Esophagus muscularis mucosa (tissue), 4 donors: Measurements from ENCODE around the gene PDIA2.

ENCODE experiments used
- EP300 ChIP-seq: sonication (generic); formaldehyde crosslinking; IDR thresholded peaks from one replicate; pipeline ENCODE4 v1.6.1; 2017; ENCODE audit warnings: antibody characterized with exemption
- POLR2A ChIP-seq: fragments of 450-650 bp; IDR thresholded peaks from one replicate; pipeline ENCODE4 v1.6.1; 2017; ENCODE audit warnings: antibody characterized with exemption, moderate library complexity, mild to moderate bottlenecking, low read depth
- TF ChIP-seq, protein P1 (sequence below), 3 experiments: fragments of 200-600 bp in 2 of 3; fragments of 450-650 bp in 1 of 3; sonication (generic) in 2 of 3; IDR thresholded peaks; one replicate each; pipeline ENCODE4 v1.5.1; 2017 to 2019; ENCODE audit warnings: antibody characterized with exemption in 3 of 3, mild to moderate bottlenecking in 2 of 3, moderate library complexity in 1 of 3

DNA sequence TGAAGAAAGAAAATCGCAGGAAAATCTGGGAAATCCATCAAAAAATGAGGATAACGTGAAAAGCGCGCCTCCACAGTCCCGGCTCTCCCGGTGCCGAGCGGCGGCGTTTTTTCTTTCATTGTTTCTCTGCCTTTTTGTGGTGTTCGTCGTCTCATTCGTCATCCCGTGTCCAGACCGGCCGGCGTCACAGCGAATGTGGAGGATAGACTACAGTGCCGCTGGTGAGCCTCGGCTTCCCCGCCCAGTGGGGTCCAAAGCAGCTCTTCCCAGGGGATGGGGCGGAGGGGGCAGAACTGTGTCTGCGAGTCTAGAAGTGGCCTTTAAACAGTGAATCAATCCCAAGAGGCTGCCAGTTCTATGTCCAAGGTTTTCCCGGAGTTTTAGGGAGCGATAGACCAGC, 28.5 kb upstream of the PDIA2 start:
- TF ChIP-seq, protein P1, sequence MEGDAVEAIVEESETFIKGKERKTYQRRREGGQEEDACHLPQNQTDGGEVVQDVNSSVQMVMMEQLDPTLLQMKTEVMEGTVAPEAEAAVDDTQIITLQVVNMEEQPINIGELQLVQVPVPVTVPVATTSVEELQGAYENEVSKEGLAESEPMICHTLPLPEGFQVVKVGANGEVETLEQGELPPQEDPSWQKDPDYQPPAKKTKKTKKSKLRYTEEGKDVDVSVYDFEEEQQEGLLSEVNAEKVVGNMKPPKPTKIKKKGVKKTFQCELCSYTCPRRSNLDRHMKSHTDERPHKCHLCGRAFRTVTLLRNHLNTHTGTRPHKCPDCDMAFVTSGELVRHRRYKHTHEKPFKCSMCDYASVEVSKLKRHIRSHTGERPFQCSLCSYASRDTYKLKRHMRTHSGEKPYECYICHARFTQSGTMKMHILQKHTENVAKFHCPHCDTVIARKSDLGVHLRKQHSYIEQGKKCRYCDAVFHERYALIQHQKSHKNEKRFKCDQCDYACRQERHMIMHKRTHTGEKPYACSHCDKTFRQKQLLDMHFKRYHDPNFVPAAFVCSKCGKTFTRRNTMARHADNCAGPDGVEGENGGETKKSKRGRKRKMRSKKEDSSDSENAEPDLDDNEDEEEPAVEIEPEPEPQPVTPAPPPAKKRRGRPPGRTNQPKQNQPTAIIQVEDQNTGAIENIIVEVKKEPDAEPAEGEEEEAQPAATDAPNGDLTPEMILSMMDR (IDR thresholded peaks at IDR 0.05) = no peak
- no peak for TF ChIP-seq POLR2A
- TF ChIP-seq EP300 = no peak
